Fibroblast of mammary gland (primary cell): ENCODE measurements around the gene YBX2.
"Not testable (repeated sequence)": the region's sequence is repeated elsewhere in the genome, so short reads cannot be mapped to it uniquely, and the experiment has no call there.

Experiments
- DNase-seq: peaks from one replicate; pipeline ENCODE4 v3.0.0-alpha.2; 2010; ENCODE audit warnings: low read depth
- H3K4me3 ChIP-seq: 2 replicates; pipeline ENCODE4 v1.5.1; 2011; ENCODE audit warnings: low read depth, mild to moderate bottlenecking, low read length, moderate library complexity; ENCODE audit not compliant: control insufficient read depth
- TF ChIP-seq, protein P1 (sequence below): conservative IDR thresholded peaks from 2 replicates; pipeline ENCODE4 v1.5.1; 2011; ENCODE audit warnings: low read depth, low read length, inconsistent platforms; ENCODE audit not compliant: control insufficient read depth, insufficient read depth

YBX2 gene

DNA sequence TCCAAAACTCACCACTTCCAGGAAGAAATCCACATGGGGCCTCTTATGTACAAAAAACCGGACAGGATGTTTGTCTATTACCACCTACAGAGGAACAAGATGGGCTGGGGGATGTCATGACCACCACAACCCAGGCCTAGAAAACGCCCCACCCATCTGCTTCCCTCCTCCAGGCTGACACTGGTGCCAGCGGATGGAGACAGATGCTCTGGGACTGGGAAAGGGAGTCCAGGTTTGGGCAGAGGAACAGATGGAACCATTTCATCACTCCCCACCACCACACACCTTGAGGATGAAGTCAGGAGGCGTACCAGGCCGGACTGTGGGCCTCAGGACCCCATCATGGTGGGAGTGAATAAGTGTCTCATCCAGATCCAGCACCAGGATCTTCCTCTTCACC lies 47.7 kb downstream of the YBX2 start:
- TF ChIP-seq, protein P1, sequence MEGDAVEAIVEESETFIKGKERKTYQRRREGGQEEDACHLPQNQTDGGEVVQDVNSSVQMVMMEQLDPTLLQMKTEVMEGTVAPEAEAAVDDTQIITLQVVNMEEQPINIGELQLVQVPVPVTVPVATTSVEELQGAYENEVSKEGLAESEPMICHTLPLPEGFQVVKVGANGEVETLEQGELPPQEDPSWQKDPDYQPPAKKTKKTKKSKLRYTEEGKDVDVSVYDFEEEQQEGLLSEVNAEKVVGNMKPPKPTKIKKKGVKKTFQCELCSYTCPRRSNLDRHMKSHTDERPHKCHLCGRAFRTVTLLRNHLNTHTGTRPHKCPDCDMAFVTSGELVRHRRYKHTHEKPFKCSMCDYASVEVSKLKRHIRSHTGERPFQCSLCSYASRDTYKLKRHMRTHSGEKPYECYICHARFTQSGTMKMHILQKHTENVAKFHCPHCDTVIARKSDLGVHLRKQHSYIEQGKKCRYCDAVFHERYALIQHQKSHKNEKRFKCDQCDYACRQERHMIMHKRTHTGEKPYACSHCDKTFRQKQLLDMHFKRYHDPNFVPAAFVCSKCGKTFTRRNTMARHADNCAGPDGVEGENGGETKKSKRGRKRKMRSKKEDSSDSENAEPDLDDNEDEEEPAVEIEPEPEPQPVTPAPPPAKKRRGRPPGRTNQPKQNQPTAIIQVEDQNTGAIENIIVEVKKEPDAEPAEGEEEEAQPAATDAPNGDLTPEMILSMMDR: no peak
- no peak for DNase-seq
- no peak overlapping the region for H3K4me3 ChIP-seq

DNA sequence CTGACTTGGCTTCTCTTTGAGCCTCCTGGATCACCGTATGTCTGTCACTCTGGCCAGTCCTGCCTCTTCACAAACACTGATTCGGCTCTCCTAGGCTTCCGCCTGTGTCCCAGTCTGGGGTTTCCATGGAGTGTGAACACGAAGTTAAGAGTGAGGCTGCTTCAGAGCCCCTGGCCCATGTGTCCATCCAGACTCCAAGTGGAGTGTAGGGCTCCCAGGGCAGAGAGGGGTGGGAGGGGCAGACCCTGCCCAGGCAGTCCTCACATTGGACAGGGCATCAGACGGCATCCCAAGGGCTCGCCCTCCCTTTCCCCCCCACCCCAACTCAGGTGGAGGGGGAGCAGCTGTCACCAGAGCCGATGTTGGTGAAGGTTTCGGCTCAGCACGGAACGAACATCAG lies 50.6 kb downstream of the YBX2 start:
- H3K4me3 ChIP-seq, DNase-seq: not testable (repeated sequence)

DNA sequence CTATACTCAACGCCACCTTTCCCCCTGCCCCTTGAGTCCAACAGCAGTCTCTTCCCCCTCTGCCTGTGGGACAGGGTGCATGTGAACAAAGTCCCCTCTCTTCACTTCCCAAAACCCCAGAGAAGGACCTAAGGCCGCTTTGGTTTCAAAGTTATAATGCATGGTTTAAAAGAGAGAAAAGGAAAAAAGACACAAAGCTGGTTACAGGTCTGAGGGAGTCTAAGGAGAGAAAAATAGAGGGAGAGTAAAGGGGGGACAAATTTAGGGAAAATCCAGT lies 51.0 kb downstream of the YBX2 start:
- H3K4me3 ChIP-seq: peak overlapping the region; percentile 74
- DNase-seq: no peak
- TF ChIP-seq, protein P1: no peak

DNA sequence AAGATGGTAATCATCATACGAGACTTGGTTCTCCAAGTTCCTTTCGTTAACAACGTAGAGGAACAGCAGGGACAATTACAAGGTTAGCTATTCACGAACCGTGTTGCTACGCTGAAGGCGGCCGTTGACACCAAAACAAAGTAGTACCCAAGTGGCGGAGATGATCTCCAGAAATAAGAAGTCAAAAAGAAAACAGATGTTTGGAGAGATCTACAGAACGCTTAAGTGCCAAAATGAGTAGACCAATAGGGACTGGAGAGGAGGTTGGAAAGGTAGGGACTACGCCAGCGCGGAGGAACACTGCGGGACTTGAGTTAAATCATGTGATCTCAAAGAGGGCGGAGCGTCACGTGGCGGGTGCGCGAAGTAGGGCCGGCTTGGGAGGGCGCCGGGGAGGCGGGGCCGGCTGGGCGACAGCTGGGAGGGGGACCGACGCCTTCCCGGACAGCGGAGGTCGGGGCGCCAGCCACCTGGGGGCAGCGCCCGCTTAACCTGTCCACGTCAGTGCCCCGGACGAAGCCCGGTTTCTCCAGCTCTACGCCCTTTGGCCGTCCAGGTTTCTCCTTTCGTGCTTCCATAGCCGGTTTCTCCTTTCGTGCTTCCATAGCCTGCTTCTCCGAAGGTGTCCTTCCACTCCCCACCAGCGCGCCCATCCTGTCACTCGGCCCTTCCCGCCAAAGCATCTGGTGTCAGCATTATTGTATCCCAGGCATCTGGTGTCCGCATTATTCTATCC lies 51.6 kb downstream of the YBX2 start:
- peak; percentile 95 for DNase-seq
- TF ChIP-seq, protein P1: no peak
- peak overlapping the region; percentile 74 for H3K4me3 ChIP-seq

DNA sequence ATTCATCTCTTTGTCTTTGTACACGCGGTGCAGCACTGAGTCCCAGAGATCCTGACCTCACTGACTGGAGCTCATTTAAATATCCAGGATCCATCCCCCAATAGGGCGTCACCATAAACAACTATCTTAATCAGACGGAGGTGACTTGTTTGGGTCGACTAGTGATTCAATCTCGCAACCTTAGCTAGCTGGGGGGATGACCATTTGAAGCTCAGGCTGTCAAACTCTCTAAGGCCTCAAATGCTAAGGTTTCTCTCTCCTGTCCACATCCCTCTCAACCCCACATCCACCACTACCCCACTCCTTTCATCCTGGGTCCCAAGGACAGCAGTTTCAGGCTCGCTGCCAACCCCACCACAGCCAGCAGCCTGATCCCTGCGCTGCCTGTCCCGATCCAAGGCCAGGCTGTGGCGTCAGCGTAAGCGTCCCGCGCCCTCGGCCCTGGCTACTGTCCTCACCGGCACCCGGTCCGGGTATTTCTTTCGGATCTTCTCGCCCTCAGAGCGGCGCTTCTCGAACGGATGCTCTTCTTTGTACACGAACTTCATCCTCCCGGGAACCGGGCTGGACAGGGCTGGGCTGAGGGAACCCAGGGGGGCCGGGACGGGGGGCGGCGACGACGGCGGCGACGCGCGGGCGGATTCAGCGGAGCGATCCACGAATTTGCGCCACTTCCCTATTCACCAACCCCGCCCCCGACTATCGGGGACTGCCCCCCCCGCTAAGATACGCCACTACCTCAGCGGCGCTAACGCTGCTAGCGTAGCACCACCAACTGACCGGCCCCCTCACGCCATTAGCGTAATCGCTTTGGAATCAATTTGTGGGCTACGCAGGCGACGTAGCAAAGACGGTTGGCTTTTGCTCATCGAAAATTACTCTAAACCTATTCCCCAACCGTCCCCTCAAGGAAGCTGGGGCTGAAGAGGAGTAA lies 52.4 kb downstream of the YBX2 start, which contains the start of gene GABARAP:
Gene GABARAP (minus strand): TSS at position 667 of the 934 bp plus-strand sequence. CDS start 119 bp downstream, at position 548.
- peak within 1 kb of the TSS; percentile 74 for H3K4me3 ChIP-seq
- DNase-seq: peak; percentile 90

DNA sequence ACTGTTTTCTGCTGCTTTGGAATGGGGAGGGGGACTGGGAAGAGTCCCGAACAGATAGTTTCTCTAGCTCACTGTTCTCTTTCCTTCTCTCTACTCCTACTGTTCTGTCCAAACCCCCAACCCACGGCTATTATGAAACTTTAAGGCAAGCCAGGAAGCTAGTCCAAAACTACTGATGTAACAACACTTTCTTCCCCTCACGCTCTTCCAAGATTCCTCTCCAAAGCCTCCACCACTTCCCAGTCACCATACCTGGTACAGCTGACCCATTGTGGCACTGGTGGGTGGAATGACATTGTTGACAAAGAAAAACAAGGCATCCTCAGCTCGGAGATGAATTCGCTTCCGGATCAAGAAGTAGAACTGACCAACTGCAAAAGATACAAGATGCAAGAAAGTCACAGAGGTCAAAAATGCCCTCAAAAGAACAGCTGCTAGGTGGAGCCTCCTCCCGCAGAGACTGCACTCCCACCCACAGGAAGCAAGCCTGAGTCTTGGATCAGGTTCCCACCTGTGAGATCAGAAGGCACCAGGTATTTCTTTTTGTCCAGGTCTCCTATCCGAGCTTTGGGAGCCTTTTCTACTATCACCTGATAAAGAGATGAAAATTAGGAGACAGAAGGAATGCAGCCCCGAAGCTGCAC lies 53.2 kb downstream of the YBX2 start:
- no peak for DNase-seq
- H3K4me3 ChIP-seq: peak overlapping the region; percentile 74
- TF ChIP-seq, protein P1: no peak

More for the DNA sequence above, 52.4 kb downstream of the YBX2 start, which contains the start of gene GABARAP:
- TF ChIP-seq, protein P1: no peak

DNA sequence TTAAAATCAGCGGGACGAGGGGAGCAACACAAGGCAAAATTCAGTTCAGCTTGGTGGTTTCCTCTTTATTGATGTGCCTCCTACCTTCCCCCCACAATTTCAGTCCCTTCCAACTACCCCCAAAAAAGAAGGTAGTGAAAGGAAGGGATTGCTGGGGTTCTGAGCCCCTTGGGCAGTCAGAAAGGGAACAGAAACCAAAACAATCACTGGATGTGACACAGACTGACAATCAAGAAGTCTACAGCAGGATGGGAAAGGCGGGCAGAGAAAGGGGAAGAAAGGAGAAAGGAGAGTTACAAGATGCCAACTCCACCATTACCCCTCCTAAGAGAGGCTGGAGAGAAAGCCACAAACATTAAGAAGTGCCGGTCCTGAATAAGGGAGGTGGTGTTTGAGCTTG lies 54.1 kb downstream of the YBX2 start:
- H3K4me3 ChIP-seq: peak overlapping the region; percentile 74
- TF ChIP-seq, protein P1: no peak
- no peak for DNase-seq
